Upper lobe of right lung (tissue), 1 donor: ENCODE results near the gene POU2AF3. TPM values are rescaled to one million over a fixed set of nuclear protein-coding genes. Genes with fewer than 3 reads are reported as not detected.

Source experiments
- ATAC-seq: fragments of 200-7000 bp; cut with Tn5 transposase; one replicate; pipeline ENCODE4 v1.9.1; 2020; ENCODE audit warnings: mild to moderate bottlenecking, moderate library complexity
- DNase-seq: peaks from one replicate; pipeline ENCODE4 v3.0.0-alpha.2; 2020
- H3K27ac ChIP-seq: fragments of 200-600 bp; one replicate; pipeline ENCODE4 v1.8.0; 2022
- H3K27me3 ChIP-seq: fragments of 200-600 bp; one replicate; pipeline ENCODE4 v1.8.0; 2022; ENCODE audit warnings: mild to moderate bottlenecking
- H3K36me3 ChIP-seq: fragments of 200-600 bp; one replicate; pipeline ENCODE4 v1.8.0; 2022
- H3K4me1 ChIP-seq: fragments of 200-600 bp; one replicate; pipeline ENCODE4 v1.8.0; 2022
- H3K4me3 ChIP-seq: fragments of 200-600 bp; one replicate; pipeline ENCODE4 v1.8.0; 2022; ENCODE audit warnings: mild to moderate bottlenecking
- H3K9me3 ChIP-seq: fragments of 200-600 bp; one replicate; pipeline ENCODE4 v1.8.0; 2022
- intact Hi-C: fragments of 100-400 bp; cut with DNase I; formaldehyde crosslinking; loops from one replicate; pipeline ENCODE4 v1.11.0; 2022
- total RNA-seq: library from RNA; stranded (reverse); fragmentation: NEBNext Ultra II Directional; extraction: Animal tissue kit (Norgen Biotek cat#: 25700); gene quantifications from one replicate; pipeline ENCODE4 v1.2.1, GENCODE V29; 2021
- TF ChIP-seq, protein P1 (sequence below): fragments of 200-600 bp; IDR thresholded peaks from one replicate; pipeline ENCODE4 v1.8.0; 2022; ENCODE audit warnings: antibody characterized with exemption
- donor health status: DM: no; HTN: yes; CAD: no; lungs with severe emphysema.

Gene POU2AF3
- total RNA-seq, 1 donor from 2014 or later, result 1.8 TPM

DNA sequence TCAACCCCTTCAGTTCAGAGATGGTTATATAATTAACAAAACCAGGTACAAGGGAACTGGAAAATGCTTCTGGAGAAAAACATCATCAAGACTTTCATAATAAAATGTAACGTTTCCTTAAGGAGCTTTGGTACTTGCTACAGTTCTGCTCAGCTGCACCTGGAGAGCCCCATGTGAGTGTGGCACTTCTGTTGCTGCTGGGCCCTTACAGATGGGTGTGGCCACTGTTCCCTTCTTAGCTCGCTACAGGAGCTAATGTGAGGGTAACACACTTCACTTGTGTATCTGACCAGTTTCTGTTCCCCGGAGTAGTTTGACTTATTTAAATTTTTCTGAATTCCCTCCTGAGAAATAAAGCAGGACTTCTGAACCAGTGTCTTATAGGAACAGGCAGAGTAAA is 4.0 kb downstream of the POU2AF3 start:
- Histone ChIP-seq H3K4me1 (peaks cover 5% of the 10 kb centered on the region), H3K36me3 (no peaks in the 10 kb centered on the region), H3K9me3 (no peaks in the 10 kb centered on the region), H3K4me3 (no peak overlapping the region), H3K27me3 (no peaks in the 10 kb centered on the region), H3K27ac (peak overlapping the region; percentile 80)
- TF ChIP-seq, protein P1, sequence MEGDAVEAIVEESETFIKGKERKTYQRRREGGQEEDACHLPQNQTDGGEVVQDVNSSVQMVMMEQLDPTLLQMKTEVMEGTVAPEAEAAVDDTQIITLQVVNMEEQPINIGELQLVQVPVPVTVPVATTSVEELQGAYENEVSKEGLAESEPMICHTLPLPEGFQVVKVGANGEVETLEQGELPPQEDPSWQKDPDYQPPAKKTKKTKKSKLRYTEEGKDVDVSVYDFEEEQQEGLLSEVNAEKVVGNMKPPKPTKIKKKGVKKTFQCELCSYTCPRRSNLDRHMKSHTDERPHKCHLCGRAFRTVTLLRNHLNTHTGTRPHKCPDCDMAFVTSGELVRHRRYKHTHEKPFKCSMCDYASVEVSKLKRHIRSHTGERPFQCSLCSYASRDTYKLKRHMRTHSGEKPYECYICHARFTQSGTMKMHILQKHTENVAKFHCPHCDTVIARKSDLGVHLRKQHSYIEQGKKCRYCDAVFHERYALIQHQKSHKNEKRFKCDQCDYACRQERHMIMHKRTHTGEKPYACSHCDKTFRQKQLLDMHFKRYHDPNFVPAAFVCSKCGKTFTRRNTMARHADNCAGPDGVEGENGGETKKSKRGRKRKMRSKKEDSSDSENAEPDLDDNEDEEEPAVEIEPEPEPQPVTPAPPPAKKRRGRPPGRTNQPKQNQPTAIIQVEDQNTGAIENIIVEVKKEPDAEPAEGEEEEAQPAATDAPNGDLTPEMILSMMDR, result no peak
- DNase-seq (peak; percentile 79), ATAC-seq (peak; percentile 71)
- intact Hi-C loops, result no loop called here

DNA sequence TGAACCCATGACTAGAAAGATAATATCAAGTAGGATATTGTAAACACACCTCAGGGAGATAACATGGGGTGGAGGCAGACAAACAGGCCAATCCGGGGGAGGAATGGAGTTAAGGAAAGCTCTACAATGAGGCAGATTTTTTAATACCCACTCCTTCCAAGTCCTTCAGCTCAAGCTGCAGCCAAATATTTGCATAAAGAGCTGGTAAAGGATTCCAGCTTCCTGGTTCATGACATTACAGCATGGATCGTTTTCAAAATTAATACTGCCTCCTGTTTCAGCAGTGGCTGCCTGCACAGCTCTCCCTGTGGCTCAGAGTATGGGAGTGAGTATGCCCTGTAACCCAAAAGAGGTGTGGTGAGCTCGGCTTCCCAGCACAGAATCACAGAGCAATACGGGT is 5.1 kb downstream of the POU2AF3 start:
- H3K9me3 ChIP-seq, result no peaks in the 10 kb centered on the region
- H3K4me1 ChIP-seq, result peaks cover 5% of the 10 kb centered on the region
- DNase-seq (no peak), ATAC-seq (peak; percentile 74)
- TF ChIP-seq, protein P1, result no peak
- no peaks in the 10 kb centered on the region for H3K27me3 ChIP-seq
- H3K4me3 ChIP-seq, result peak overlapping the region; percentile 21
- intact Hi-C loops, result no loop called here
- peak overlapping the region; percentile 80 for H3K27ac ChIP-seq
- H3K36me3 ChIP-seq, result no peaks in the 10 kb centered on the region

DNA sequence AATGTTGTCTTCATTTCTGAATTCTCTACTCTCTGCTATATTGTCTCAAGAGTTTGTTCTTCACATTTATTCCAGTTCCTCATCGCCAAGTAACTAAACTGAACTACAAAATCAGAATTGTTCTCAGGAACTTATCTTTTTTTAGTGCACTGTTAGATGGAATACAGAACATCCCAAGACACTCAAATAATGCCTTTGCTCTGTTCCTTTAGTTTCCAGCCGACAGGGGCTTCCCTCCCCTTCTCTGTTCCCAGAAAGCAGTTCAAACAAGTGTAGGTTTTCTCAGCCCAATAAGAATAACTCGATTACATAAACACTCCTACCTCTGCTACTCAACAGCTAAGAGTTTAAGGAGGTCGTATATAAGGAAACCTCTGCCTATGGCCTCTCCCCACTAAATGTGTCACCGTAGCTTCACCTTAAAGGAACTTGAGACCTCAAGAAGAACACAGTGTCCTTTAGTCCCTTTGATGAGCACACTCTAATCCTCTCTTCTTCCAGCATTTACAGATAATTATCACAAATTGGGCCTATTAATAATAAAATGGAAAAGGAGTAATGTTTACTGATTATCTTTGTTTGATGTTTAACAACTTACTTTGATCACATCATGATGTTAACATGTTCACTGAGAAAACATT is 6.9 kb downstream of the POU2AF3 start:
- ATAC-seq (no peak), DNase-seq (no peak)
- TF ChIP-seq, protein P1, result no peak
- Histone ChIP-seq H3K4me3 (peak overlapping the region; percentile 21), H3K4me1 (peaks cover 5% of the 10 kb centered on the region), H3K9me3 (no peaks in the 10 kb centered on the region), H3K27me3 (no peaks in the 10 kb centered on the region), H3K27ac (no peak overlapping the region), H3K36me3 (no peaks in the 10 kb centered on the region)
- intact Hi-C loops, result no loop called here

DNA sequence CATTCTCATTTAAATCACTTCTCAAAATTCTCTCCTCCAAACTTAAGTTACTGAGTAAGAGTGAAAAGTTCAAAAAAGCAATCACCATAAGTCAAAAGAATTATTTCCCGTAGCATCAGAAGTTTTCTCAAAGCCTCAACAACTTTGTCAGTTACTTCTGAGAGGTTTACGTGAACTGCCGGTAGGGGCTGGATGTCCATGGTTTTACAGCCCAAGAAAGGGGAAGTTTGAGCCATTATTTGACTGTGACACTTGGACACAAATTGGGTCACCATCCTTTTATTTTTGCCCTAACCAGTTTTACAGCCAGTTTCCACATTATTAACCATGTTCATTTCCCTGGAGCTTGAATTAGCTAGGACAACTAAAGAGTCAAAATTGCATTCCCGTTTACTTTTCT is 7.5 kb downstream of the POU2AF3 start:
- ATAC-seq (no peak), DNase-seq (no peak)
- no peaks in the 10 kb centered on the region for H3K36me3 ChIP-seq
- peaks cover 5% of the 10 kb centered on the region for H3K4me1 ChIP-seq
- no peaks in the 10 kb centered on the region for H3K27me3 ChIP-seq
- TF ChIP-seq, protein P1, result no peak
- no peak overlapping the region for H3K4me3 ChIP-seq
- H3K27ac ChIP-seq, result no peak overlapping the region
- no peaks in the 10 kb centered on the region for H3K9me3 ChIP-seq
- intact Hi-C loops, result no loop called here

DNA sequence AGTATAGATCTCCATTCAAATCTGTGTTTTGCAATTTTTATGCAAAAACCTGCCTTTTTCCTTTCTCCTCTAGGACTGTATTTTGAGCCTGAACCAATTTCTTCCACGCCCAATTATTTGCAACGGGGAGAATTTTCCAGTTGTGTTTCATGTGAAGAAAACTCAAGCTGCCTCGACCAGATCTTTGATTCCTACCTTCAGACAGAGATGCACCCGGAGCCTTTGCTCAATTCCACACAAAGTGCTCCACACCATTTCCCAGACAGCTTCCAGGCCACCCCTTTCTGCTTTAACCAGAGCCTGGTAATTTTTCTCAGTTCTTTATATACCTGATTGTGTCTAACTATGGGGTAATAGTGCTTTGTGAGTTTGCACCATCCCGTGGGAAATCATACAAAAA is 8.0 kb downstream of the POU2AF3 start:
- DNase-seq (no peak), ATAC-seq (no peak)
- intact Hi-C loops, result no loop called here
- no peaks in the 10 kb centered on the region for H3K9me3 ChIP-seq
- TF ChIP-seq, protein P1, result no peak
- H3K27ac ChIP-seq, result no peak overlapping the region
- H3K4me3 ChIP-seq, result no peak overlapping the region
- no peaks in the 10 kb centered on the region for H3K36me3 ChIP-seq
- peaks cover under 1% of the 10 kb centered on the region for H3K4me1 ChIP-seq
- no peaks in the 10 kb centered on the region for H3K27me3 ChIP-seq
